ACHN (cell line): ENCODE measurements around the gene OTULIN.

ENCODE experiments used
- DNase-seq: peaks from one replicate; pipeline ENCODE4 v3.0.0-alpha.2; 2015
- in situ Hi-C: cut with HindIII; loops from 2 replicates; pipeline ENCODE4 v1.10.0; 2017; ENCODE audit warnings: low sequenced_read_pairs, low pct_ligation_motif_present, low pct_unique_long_range_greater_than_20kb

Gene OTULIN

GRCh38 chr5:14729448-14730385 is 65.2 kb downstream of the OTULIN start:
- no peak for DNase-seq
- in situ Hi-C loops: loop anchor here (10.0 kb wide), 1 partner anchor 275 kb away; no protein-coding TSS in a partner anchor

- in situ Hi-C loops: no loop called here
- no peak for DNase-seq
Observed at GRCh38 chr5:14730466-14730865, 65.9 kb downstream of the OTULIN start.

- in situ Hi-C loops: no loop called here
- DNase-seq: no peak
Observed at GRCh38 chr5:14730881-14731280, 66.4 kb downstream of the OTULIN start.

- no peak for DNase-seq
- in situ Hi-C loops: no loop called here
Observed at GRCh38 chr5:14732991-14733390, 68.5 kb downstream of the OTULIN start.

- DNase-seq: no peak
- in situ Hi-C loops: no loop called here
Observed at GRCh38 chr5:14733661-14734060, 69.1 kb downstream of the OTULIN start.

- no peak for DNase-seq
- in situ Hi-C loops: no loop called here
Observed at GRCh38 chr5:14734396-14734795, 69.9 kb downstream of the OTULIN start.

- DNase-seq: no peak
Observed at GRCh38 chr5:14735944-14736343, 71.4 kb downstream of the OTULIN start.

GRCh38 chr5:14737291-14737690 is 72.8 kb downstream of the OTULIN start:
- in situ Hi-C loops: no loop called here
- DNase-seq: no peak

More at GRCh38 chr5:14735944-14736343, 71.4 kb downstream of the OTULIN start:
- in situ Hi-C loops: no loop called here

GRCh38 chr5:14738050-14738449 is 73.5 kb downstream of the OTULIN start:
- no peak for DNase-seq
- in situ Hi-C loops: no loop called here

- in situ Hi-C loops: no loop called here
- DNase-seq: no peak
Observed at GRCh38 chr5:14739538-14739937, 75.0 kb downstream of the OTULIN start.

- no peak for DNase-seq
- in situ Hi-C loops: no loop called here
Observed at GRCh38 chr5:14739981-14740380, 75.5 kb downstream of the OTULIN start.

GRCh38 chr5:14741131-14741530 is 76.6 kb downstream of the OTULIN start:
- DNase-seq: no peak
- in situ Hi-C loops: no loop called here

GRCh38 chr5:14741801-14742440 is 77.4 kb downstream of the OTULIN start:
- in situ Hi-C loops: no loop called here
- no peak for DNase-seq

- DNase-seq: no peak
- in situ Hi-C loops: no loop called here
Observed at GRCh38 chr5:14742498-14742897, 78.0 kb downstream of the OTULIN start.

GRCh38 chr5:14743601-14744295 is 79.2 kb downstream of the OTULIN start:
- DNase-seq: no peak
- in situ Hi-C loops: no loop called here

- in situ Hi-C loops: no loop called here
- DNase-seq: no peak
Observed at GRCh38 chr5:14744296-14745187, 80.0 kb downstream of the OTULIN start.

- no peak for DNase-seq
- in situ Hi-C loops: no loop called here
Observed at GRCh38 chr5:14745188-14745563, 80.7 kb downstream of the OTULIN start.

- DNase-seq: no peak
- in situ Hi-C loops: no loop called here
Observed at GRCh38 chr5:14745753-14746152, 81.2 kb downstream of the OTULIN start.
